BJ (cell line): ENCODE data around the gene CYGB. TPM values are rescaled to one million over a fixed set of nuclear protein-coding genes. Genes with fewer than 3 reads are reported as not detected.

Experiments
- CTCF ChIA-PET: fragments of 350-600 bp; formaldehyde crosslinking; extraction: SDS; loops from one replicate; lab custom pipeline; 2021; ENCODE audit warnings: antibody characterized with exemption, inconsistent platforms; lab: Yijun Ruan, JAX
- POLR2A ChIA-PET: fragments of 300-600 bp; sonication (Branson Sonifier 250); formaldehyde crosslinking; extraction: SDS; loops from one replicate; lab custom pipeline; 2021; ENCODE audit warnings: antibody characterized with exemption; lab: Charles Lee
- DNase-seq: peaks from one replicate; pipeline ENCODE4 v3.0.0-alpha.2; 2011; ENCODE audit warnings: low read depth
- H3K27me3 ChIP-seq: 2 replicates; pipeline ENCODE4 v1.6.0; 2011; ENCODE audit warnings: low read length; ENCODE audit not compliant: control insufficient read depth, insufficient read depth
- H3K36me3 ChIP-seq: 2 replicates; pipeline ENCODE4 v1.5.1; 2011; ENCODE audit warnings: low read length; ENCODE audit not compliant: control insufficient read depth, insufficient read depth
- H3K4me3 ChIP-seq: 2 replicates; pipeline ENCODE4 v1.5.1; 2011; ENCODE audit warnings: low read depth, mild to moderate bottlenecking, control low read depth, low read length
- CTCF ChIP-seq: IDR thresholded peaks from 2 replicates; pipeline ENCODE4 v1.5.1; 2011; ENCODE audit warnings: low read depth, mild to moderate bottlenecking, control low read depth, inconsistent platforms, low read length, moderate library complexity; ENCODE audit not compliant: insufficient read depth
- polyA plus RNA-seq: library from polyadenylated mRNA; depleted of rRNA; stranded (reverse); fragments of >200 nt; gene quantifications from 2 replicates; pipeline ENCODE4 v1.2.3, GENCODE V29; 2011

CYGB gene
- polyA plus RNA-seq, 1 experiment: 1.4 TPM

GRCh38 chr17:76481071-76481655 is 56.3 kb downstream of the CYGB start:
- ChIA-PET POLR2A (no interaction called here), CTCF (interaction anchor here (0.6 to 1.9 kb wide), 3 partner anchors 11 to 42 kb away, joined by 3 to 5 read pairs (median 4); no protein-coding TSS in a partner anchor)
- Histone ChIP-seq H3K36me3 (peaks cover 1% of the 10 kb centered on the region; the same call in 1 of the 2 replicates), H3K27me3 (no peaks in the 10 kb centered on the region), H3K4me3 (no peak overlapping the region)
- no peak for TF ChIP-seq CTCF
- no peak for DNase-seq

- no peak for TF ChIP-seq CTCF
- no peak for DNase-seq
- ChIA-PET POLR2A (no interaction called here), CTCF (interaction anchor here (0.7 to 1.9 kb wide), 4 partner anchors 10 to 42 kb away, joined by 3 to 5 read pairs (median 4); no protein-coding TSS in a partner anchor)
- H3K27me3 ChIP-seq: no peaks in the 10 kb centered on the region
- peaks cover 1% of the 10 kb centered on the region; the same call in 1 of the 2 replicates for H3K36me3 ChIP-seq
- no peak overlapping the region for H3K4me3 ChIP-seq
Measured at GRCh38 chr17:76480632-76481031, 56.9 kb downstream of the CYGB start.

- Histone ChIP-seq H3K27me3 (no peaks in the 10 kb centered on the region), H3K36me3 (peaks cover 2% of the 10 kb centered on the region), H3K4me3 (no peak overlapping the region)
- ChIA-PET CTCF (interaction anchor here (0.7 to 3.3 kb wide), 3 partner anchors 11 to 17 kb away, joined by 3 to 21 read pairs (median 4); partner anchors contain the start of gene AANAT), POLR2A (no interaction called here)
- TF ChIP-seq CTCF: no peak
- no peak for DNase-seq
Measured at GRCh38 chr17:76479515-76480060, 57.9 kb downstream of the CYGB start.

GRCh38 chr17:76478730-76479514 is 58.6 kb downstream of the CYGB start:
- peaks cover 5% of the 10 kb centered on the region for H3K36me3 ChIP-seq
- no peaks in the 10 kb centered on the region for H3K27me3 ChIP-seq
- no peak overlapping the region for H3K4me3 ChIP-seq
- no peak for DNase-seq
- ChIA-PET CTCF (interaction anchor here (1.0 to 3.3 kb wide), 2 partner anchors 12 to 30 kb away, joined by 3 to 21 read pairs; partner anchors contain the start of gene AANAT), POLR2A (no interaction called here)
- no peak for TF ChIP-seq CTCF

- POLR2A ChIA-PET: no interaction called here
- TF ChIP-seq CTCF: no peak
Measured at GRCh38 chr17:76478097-76478496, 59.4 kb downstream of the CYGB start.

More at GRCh38 chr17:76478097-76478496, 59.4 kb downstream of the CYGB start:
- CTCF ChIA-PET: interaction anchor here (1.0 to 3.3 kb wide), 4 partner anchors 12 to 31 kb away, joined by 3 to 21 read pairs (median 8); partner anchors contain the start of gene AANAT
- peaks cover 5% of the 10 kb centered on the region for H3K36me3 ChIP-seq
- H3K4me3 ChIP-seq: no peak overlapping the region
- DNase-seq: no peak
- H3K27me3 ChIP-seq: no peaks in the 10 kb centered on the region
